Amniotic epithelial cell (primary cell): ENCODE results near the gene YEATS4.
"Not testable (repeated sequence)": the region's sequence is repeated elsewhere in the genome, so short reads cannot be mapped to it uniquely, and the experiment has no call there.

Source experiments
- DNase-seq: peaks from one replicate; pipeline ENCODE4 v3.0.0-alpha.2; 2010; ENCODE audit warnings: low read depth

The YEATS4 gene

GRCh38 chr12:69359531-69360347 lies at the start of gene YEATS4:
Gene YEATS4, plus strand, starts transcription at chr12:69359743. Its CDS starts 230 bp downstream, at chr12:69359973.
- peak; percentile 87 for DNase-seq

- no peak for DNase-seq
These were observed 46.3 kb upstream of the YEATS4 start for GRCh38 chr12:69313209-69313608.

GRCh38 chr12:69316784-69317183 lies 42.8 kb upstream of the YEATS4 start:
- DNase-seq: not testable (repeated sequence)

GRCh38 chr12:69317233-69317632 lies 42.3 kb upstream of the YEATS4 start:
- DNase-seq: not testable (repeated sequence)

- DNase-seq: no peak
These were observed 41.3 kb upstream of the YEATS4 start for GRCh38 chr12:69318225-69318624.

GRCh38 chr12:69321351-69321750 lies 38.2 kb upstream of the YEATS4 start:
- DNase-seq: peak; percentile 11

GRCh38 chr12:69324797-69325466 lies 34.6 kb upstream of the YEATS4 start:
- no peak for DNase-seq

- DNase-seq: no peak
These were observed 31.1 kb upstream of the YEATS4 start for GRCh38 chr12:69328426-69328825.

- no peak for DNase-seq
These were observed 29.7 kb upstream of the YEATS4 start for GRCh38 chr12:69329669-69330428.

GRCh38 chr12:69330475-69331473 lies 28.8 kb upstream of the YEATS4 start:
- peak; percentile 11 for DNase-seq

GRCh38 chr12:69331519-69331908 lies 28.0 kb upstream of the YEATS4 start:
- no peak for DNase-seq

GRCh38 chr12:69331909-69332684 lies 27.4 kb upstream of the YEATS4 start:
- no peak for DNase-seq

- no peak for DNase-seq
These were observed 26.7 kb upstream of the YEATS4 start for GRCh38 chr12:69332815-69333358.

- no peak for DNase-seq
These were observed 25.4 kb upstream of the YEATS4 start for GRCh38 chr12:69334158-69334557.

- no peak for DNase-seq
These were observed 22.0 kb upstream of the YEATS4 start for GRCh38 chr12:69337311-69338090.

GRCh38 chr12:69338120-69338859 lies 21.3 kb upstream of the YEATS4 start:
- peak; percentile 29 for DNase-seq

- DNase-seq: no peak
These were observed 20.6 kb upstream of the YEATS4 start for GRCh38 chr12:69338936-69339335.

GRCh38 chr12:69339999-69340398 lies 19.5 kb upstream of the YEATS4 start:
- DNase-seq: no peak

GRCh38 chr12:69341328-69341727 lies 18.2 kb upstream of the YEATS4 start:
- no peak for DNase-seq
